ENCODE measurements around the gene HOXA11. TPM values are rescaled to one million over a fixed set of nuclear protein-coding genes. Genes with fewer than 3 reads are reported as not detected.
A peak's percentile ranks its signal among the peaks of the same experiment; 100 is the strongest.

Gene HOXA11
- total RNA-seq, 3 donors from 2014 or later (not counting 1 experiment from before 2014, with no cell fraction given): not detected

DNA sequence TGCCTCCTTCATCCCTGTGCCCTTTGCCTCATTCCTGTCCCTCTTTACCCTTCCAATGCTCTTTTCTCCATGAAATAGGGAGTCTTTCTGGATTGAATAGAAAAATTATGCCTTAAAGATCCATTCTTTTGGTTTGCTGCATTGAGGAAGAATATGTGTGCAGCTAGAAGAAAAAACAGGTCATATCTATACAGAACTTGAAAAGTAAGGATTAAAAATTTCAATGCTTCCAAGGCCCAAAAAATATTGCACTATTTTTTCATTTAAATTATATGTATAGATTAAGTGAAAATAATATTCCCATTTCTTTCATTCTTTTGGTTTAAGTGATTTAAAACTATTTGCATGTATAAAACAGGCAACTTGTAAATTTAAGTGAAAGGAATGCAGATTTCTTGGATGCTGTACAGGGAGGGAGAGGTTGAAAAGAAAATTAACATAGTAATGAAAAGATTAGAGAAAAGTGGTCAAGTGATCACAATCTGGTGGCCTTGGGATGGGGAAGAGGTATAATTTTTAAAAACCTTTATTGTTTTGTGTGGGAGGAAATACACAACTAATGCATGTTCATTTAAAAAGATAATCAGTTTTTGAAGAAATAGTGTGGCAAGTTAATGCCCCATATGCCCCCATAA, 39.0 kb upstream of the HOXA11 start:
- Histone ChIP-seq H3K4me3 (ENCODE audit: low read length) (no peak overlapping the region), H3K4me1 (ENCODE audit: control insufficient read depth, insufficient read depth, low read length) (peaks cover 2% of the 10 kb centered on the region), H3K27me3 (ENCODE audit: control insufficient read depth, insufficient read depth, low read length) (peaks cover 60% of the 10 kb centered on the region), H3K27ac (ENCODE audit: low read length) (no peak overlapping the region), H3K9me3 (ENCODE audit: control insufficient read depth, insufficient read depth, low read length) (no peaks in the 10 kb centered on the region), H3K36me3 (ENCODE audit: control insufficient read depth, insufficient read depth, low read length) (no peaks in the 10 kb centered on the region)
- DNase-seq (no peak), ATAC-seq (no peak)
- peaks cover 8 to 16% of the 10 kb centered on the region in 2 donors for H3K4me1 Mint-ChIP-seq
- H3K4me3 Mint-ChIP-seq: no peak overlapping the region
- no peaks in the 10 kb centered on the region for H3K9me3 Mint-ChIP-seq
- intact Hi-C loops (cut with micrococcal nuclease): no loop called here
- TF ChIP-seq, protein P1, sequence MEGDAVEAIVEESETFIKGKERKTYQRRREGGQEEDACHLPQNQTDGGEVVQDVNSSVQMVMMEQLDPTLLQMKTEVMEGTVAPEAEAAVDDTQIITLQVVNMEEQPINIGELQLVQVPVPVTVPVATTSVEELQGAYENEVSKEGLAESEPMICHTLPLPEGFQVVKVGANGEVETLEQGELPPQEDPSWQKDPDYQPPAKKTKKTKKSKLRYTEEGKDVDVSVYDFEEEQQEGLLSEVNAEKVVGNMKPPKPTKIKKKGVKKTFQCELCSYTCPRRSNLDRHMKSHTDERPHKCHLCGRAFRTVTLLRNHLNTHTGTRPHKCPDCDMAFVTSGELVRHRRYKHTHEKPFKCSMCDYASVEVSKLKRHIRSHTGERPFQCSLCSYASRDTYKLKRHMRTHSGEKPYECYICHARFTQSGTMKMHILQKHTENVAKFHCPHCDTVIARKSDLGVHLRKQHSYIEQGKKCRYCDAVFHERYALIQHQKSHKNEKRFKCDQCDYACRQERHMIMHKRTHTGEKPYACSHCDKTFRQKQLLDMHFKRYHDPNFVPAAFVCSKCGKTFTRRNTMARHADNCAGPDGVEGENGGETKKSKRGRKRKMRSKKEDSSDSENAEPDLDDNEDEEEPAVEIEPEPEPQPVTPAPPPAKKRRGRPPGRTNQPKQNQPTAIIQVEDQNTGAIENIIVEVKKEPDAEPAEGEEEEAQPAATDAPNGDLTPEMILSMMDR (IDR thresholded peaks at IDR 0.05): no peak
- no peaks in the 10 kb centered on the region for H3K36me3 Mint-ChIP-seq
- H3K27ac Mint-ChIP-seq: no peak overlapping the region
- peaks cover 59 to 82% of the 10 kb centered on the region in 2 donors for H3K27me3 Mint-ChIP-seq (ENCODE audit: low read depth in 2 of 2)

DNA sequence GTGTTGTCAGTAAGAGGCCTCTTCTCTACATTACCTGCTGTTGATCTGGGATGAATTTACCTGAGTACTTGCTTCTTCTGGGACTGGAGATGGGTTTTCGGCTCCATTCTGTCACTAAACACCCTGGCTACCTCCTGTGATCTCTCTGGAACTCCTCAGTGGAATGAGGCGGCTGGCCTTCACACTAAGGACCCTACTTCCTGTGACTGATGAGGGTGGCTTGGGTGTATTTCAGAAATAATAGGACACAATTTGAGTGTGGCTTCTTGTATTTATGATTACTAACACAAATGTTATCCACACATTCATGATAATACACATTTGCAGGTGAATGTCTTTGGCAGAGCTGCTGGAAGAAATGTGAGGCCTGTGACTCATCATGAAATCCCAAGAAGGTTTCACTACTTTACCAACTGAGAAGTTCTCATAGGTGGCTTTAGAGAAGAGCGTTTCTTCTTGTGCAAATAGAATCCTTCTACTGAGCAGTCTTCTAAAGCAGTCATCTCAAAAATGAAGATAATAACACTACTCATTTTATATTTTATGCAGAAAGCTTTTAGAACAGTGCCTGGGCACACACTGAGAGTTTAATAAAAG, 36.3 kb upstream of the HOXA11 start:
- Histone ChIP-seq H3K36me3 (ENCODE audit: control insufficient read depth, insufficient read depth, low read length) (no peaks in the 10 kb centered on the region), H3K4me3 (ENCODE audit: low read length) (no peak overlapping the region), H3K27ac (ENCODE audit: low read length) (no peak overlapping the region), H3K4me1 (ENCODE audit: control insufficient read depth, insufficient read depth, low read length) (peaks cover 2% of the 10 kb centered on the region), H3K27me3 (ENCODE audit: control insufficient read depth, insufficient read depth, low read length) (peaks cover 56% of the 10 kb centered on the region), H3K9me3 (ENCODE audit: control insufficient read depth, insufficient read depth, low read length) (no peaks in the 10 kb centered on the region)
- no peak overlapping the region for H3K27ac Mint-ChIP-seq
- ATAC-seq: no peak
- peaks cover 61 to 77% of the 10 kb centered on the region in 2 donors for H3K27me3 Mint-ChIP-seq (ENCODE audit: low read depth in 2 of 2)
- intact Hi-C loops (cut with micrococcal nuclease): no loop called here
- WGBS (ENCODE audit: insufficient coverage): 95% methylated on average over 2 of the region's 3 CpGs
- peak overlapping the region; percentile 2 for H3K4me3 Mint-ChIP-seq
- no peaks in the 10 kb centered on the region for H3K36me3 Mint-ChIP-seq
- H3K4me1 Mint-ChIP-seq: peaks cover 8 to 16% of the 10 kb centered on the region in 2 donors
- no peaks in the 10 kb centered on the region for H3K9me3 Mint-ChIP-seq
- TF ChIP-seq, protein P1 (IDR thresholded peaks at IDR 0.05): no peak
- no peak for DNase-seq

DNA sequence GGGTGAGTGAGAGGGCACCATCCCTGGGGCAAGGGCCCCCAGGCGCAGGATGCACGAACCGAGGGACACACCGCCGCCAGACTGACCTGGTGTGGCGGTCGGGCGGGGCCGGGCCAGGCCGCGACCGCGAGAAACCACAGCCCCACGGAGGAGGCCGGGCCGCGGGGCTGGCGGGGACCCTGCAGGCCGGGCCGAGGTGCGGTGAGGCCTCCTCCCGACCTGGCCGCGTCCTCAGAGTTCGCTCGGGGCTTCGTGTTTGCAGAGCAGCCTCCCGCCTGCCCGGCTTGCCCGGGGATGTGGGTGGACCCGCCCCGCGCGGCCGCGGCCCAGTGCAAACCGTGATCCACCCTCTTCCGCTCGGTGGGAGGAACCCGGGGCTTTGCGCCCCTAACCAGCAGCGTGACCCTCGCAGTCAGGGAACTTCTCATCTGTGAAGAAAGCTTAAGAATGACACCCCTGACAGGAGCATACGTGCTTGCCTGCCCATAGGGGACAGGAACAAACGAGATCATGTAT, 35.5 kb upstream of the HOXA11 start:
- Mint-ChIP-seq H3K4me3 (peak overlapping the region; percentile 28), H3K27me3 (ENCODE audit: low read depth in 2 of 2) (peaks cover 65 to 81% of the 10 kb centered on the region in 2 donors), H3K4me1 (peaks cover 8 to 16% of the 10 kb centered on the region in 2 donors), H3K27ac (no peak overlapping the region), H3K9me3 (no peaks in the 10 kb centered on the region), H3K36me3 (no peaks in the 10 kb centered on the region)
- Histone ChIP-seq H3K27ac (ENCODE audit: low read length) (no peak overlapping the region), H3K4me1 (ENCODE audit: control insufficient read depth, insufficient read depth, low read length) (peaks cover 2% of the 10 kb centered on the region), H3K36me3 (ENCODE audit: control insufficient read depth, insufficient read depth, low read length) (no peaks in the 10 kb centered on the region), H3K9me3 (ENCODE audit: control insufficient read depth, insufficient read depth, low read length) (no peaks in the 10 kb centered on the region), H3K4me3 (ENCODE audit: low read length) (no peak overlapping the region), H3K27me3 (ENCODE audit: control insufficient read depth, insufficient read depth, low read length) (peaks cover 49% of the 10 kb centered on the region)
- ATAC-seq (peak in 2 of 3 donors; percentile 27 to 71), DNase-seq (no peak)
- TF ChIP-seq, protein P1 (IDR thresholded peaks at IDR 0.05): no peak
- intact Hi-C loops (cut with micrococcal nuclease): no loop called here
- WGBS (ENCODE audit: insufficient coverage): 4% methylated on average over 45 of the region's 45 CpGs

All from natural killer cell (primary cell).